ENCODE data around the gene PLCB1. TPM values are rescaled to one million over a fixed set of nuclear protein-coding genes. Genes with fewer than 3 reads are reported as not detected.

PLCB1 gene
- total and polyA plus RNA-seq, 10 of the 15 experiments (the other 5 are each of a cell fraction or from before 2014, with no cell fraction given): 0.05 to 5.3 (median 0.17) TPM; not detected in 1

- TF ChIP-seq ZBTB40 (IDR thresholded peaks at IDR 0.05; ENCODE audit: borderline replicate concordance) (no peak; the same call in 1 of the 2 replicates), ASH2L (IDR thresholded peaks at IDR 0.05; ENCODE audit: borderline replicate concordance, low read depth) (peak; percentile 97), RAD51 (IDR thresholded peaks at IDR 0.05) (peak; percentile 81), FOXM1 (IDR thresholded peaks at IDR 0.05; ENCODE audit: low read depth, low read length) (no peak), MTA2 (IDR thresholded peaks at IDR 0.05; ENCODE audit: low read depth) (peak; percentile 36; the same call in 1 of the 2 replicates)
Observed at GRCh38 chr20:8602389-8603116, 470.5 kb downstream of the PLCB1 start (continued).

GRCh38 chr20:8608470-8608869 is 476.4 kb downstream of the PLCB1 start:
- SMC1A ChIA-PET (ENCODE audit: uncharacterized antibody, unreplicated experiment): interaction anchor here (0.8 to 2.1 kb wide), 4 partner anchors 9 to 22 kb away, joined by 3 to 6 read pairs (median 4); no protein-coding TSS in a partner anchor
- peak; percentile 23 for FAIRE-seq
- H3K4me3 ChIP-seq: no peak overlapping the region
- no TSS peak for BruUV-seq (replicated peaks)
- H2AFZ ChIP-seq (ENCODE audit: control insufficient read depth, low read depth, low read length): no peak overlapping the region
- CTCF ChIA-PET: interaction anchor here (0.8 to 1.4 kb wide), 4 partner anchors 14 to 672 kb away, joined by 3 to 4 read pairs (median 3); no protein-coding TSS in a partner anchor
- H3K9me3 ChIP-seq (replicated peaks; ENCODE audit: control insufficient read depth, insufficient read depth, low read length): no peaks in the 10 kb centered on the region
- no peaks in the 10 kb centered on the region; a peak in 1 of 4 replicates for H3K27me3 ChIP-seq (replicated peaks in 1 of 2; ENCODE audit: control insufficient read depth in 2 of 2, insufficient read depth in 2 of 2, low read length in 1 of 2)
- no peak overlapping the region for H3K27ac ChIP-seq (ENCODE audit: control insufficient read depth, insufficient read depth)
- H3K36me3 ChIP-seq (ENCODE audit: control insufficient read depth in 2 of 2, insufficient read depth in 2 of 2, low read length in 1 of 2): no peaks in the 10 kb centered on the region
- H3K4me2 ChIP-seq (ENCODE audit: control insufficient read depth, insufficient read depth): no peak overlapping the region
- H3K79me2 ChIP-seq (ENCODE audit: control insufficient read depth, insufficient read depth, low read length): no peaks in the 10 kb centered on the region
- 0% methylated on average over 1 of the region's 1 CpG for WGBS (ENCODE audit: insufficient coverage, insufficient replicate concordance, low lambda C conversion rate, missing lambda C conversion rate)
- no peaks in the 10 kb centered on the region for H4K20me1 ChIP-seq (ENCODE audit: control insufficient read depth, insufficient read depth)
- in situ Hi-C loops (cut with MboI) (no loop called here), intact Hi-C loops (cut with micrococcal nuclease; ENCODE audit: unreplicated experiment) (no loop called here)
- ATAC-seq: no peak
- peaks cover 2% of the 10 kb centered on the region for H3K4me1 ChIP-seq (ENCODE audit: control insufficient read depth, insufficient read depth, low read length)
- POLR2A ChIA-PET: no interaction called here
- no peak for DNase-seq (ENCODE audit: low read depth, low spot score)
- H3K9ac ChIP-seq (ENCODE audit: control insufficient read depth, insufficient read depth, low read length): no peak overlapping the region
- RAD21 ChIA-PET (ENCODE audit: unreplicated experiment): no interaction called here
- TF ChIP-seq RAD51 (IDR thresholded peaks at IDR 0.05) (no peak), RFX5 (IDR thresholded peaks at IDR 0.05; ENCODE audit: low read depth, low read length) (no peak), NR2C2 (IDR thresholded peaks at IDR 0.05; ENCODE audit: borderline replicate concordance, control insufficient read depth, insufficient read length, low read depth) (no peak), POLR2AphosphoS2 (IDR thresholded peaks at IDR 0.05; ENCODE audit: low read depth, low read length) (no peak), FOS (IDR thresholded peaks at IDR 0.05; ENCODE audit: borderline replicate concordance, extremely low read depth, insufficient read length) (no peak), TAF1 (IDR thresholded peaks at IDR 0.05; ENCODE audit: borderline replicate concordance, low read depth, low read length) (no peak), MXI1 (IDR thresholded peaks at IDR 0.05; ENCODE audit: low read depth, low read length) (no peak), ZBTB11 (CRISPR knock-in tag; IDR thresholded peaks at IDR 0.05) (no peak), PBX3 (IDR thresholded peaks at IDR 0.05; ENCODE audit: insufficient replicate concordance, low read depth, low read length) (no peak)
